Measurements from ENCODE around the gene EPB41L3.
A peak's percentile ranks its signal among the peaks of the same experiment; 100 is the strongest.
"Not testable (repeated sequence)": the region's sequence is repeated elsewhere in the genome, so short reads cannot be mapped to it uniquely, and the experiment has no call there.

The EPB41L3 gene

GRCh38 chr18:5488844-5489243, 55.0 kb downstream of the EPB41L3 start:
- no peak for DNase-seq (ENCODE audit: low read depth)
- TF ChIP-seq CTCF (IDR thresholded peaks at IDR 0.05; ENCODE audit: control insufficient read depth, extremely low read depth, insufficient read depth): no peak

GRCh38 chr18:5488044-5488443, 55.8 kb downstream of the EPB41L3 start:
- not testable (repeated sequence) for H3K4me3 ChIP-seq (ENCODE audit: low read depth, low read length); DNase-seq (ENCODE audit: low read depth)

More at GRCh38 chr18:5488844-5489243, 55.0 kb downstream of the EPB41L3 start:
- H3K4me3 ChIP-seq (ENCODE audit: low read depth, low read length): no peak overlapping the region

- H3K4me3 ChIP-seq (ENCODE audit: low read depth, low read length): no peak overlapping the region
- TF ChIP-seq CTCF (IDR thresholded peaks at IDR 0.05; ENCODE audit: control insufficient read depth, extremely low read depth, insufficient read depth): no peak
- DNase-seq (ENCODE audit: low read depth): no peak
Measured at GRCh38 chr18:5484526-5484925, 59.3 kb downstream of the EPB41L3 start.

- no peak for DNase-seq (ENCODE audit: low read depth)
- no peak overlapping the region for H3K4me3 ChIP-seq (ENCODE audit: low read depth, low read length)
- TF ChIP-seq CTCF (IDR thresholded peaks at IDR 0.05; ENCODE audit: control insufficient read depth, extremely low read depth, insufficient read depth): peak; percentile 31
Measured at GRCh38 chr18:5481621-5482020, 62.2 kb downstream of the EPB41L3 start.

GRCh38 chr18:5478261-5478660, 65.5 kb downstream of the EPB41L3 start:
- H3K4me3 ChIP-seq (ENCODE audit: low read depth, low read length): no peak overlapping the region
- DNase-seq (ENCODE audit: low read depth): no peak
- no peak for TF ChIP-seq CTCF (IDR thresholded peaks at IDR 0.05; ENCODE audit: control insufficient read depth, extremely low read depth, insufficient read depth)

- DNase-seq (ENCODE audit: low read depth): no peak
- no peak overlapping the region for H3K4me3 ChIP-seq (ENCODE audit: low read depth, low read length)
- TF ChIP-seq CTCF (IDR thresholded peaks at IDR 0.05; ENCODE audit: control insufficient read depth, extremely low read depth, insufficient read depth): no peak
Measured at GRCh38 chr18:5476961-5477800, 66.6 kb downstream of the EPB41L3 start.

- no peak overlapping the region for H3K4me3 ChIP-seq (ENCODE audit: low read depth, low read length)
- no peak for TF ChIP-seq CTCF (IDR thresholded peaks at IDR 0.05; ENCODE audit: control insufficient read depth, extremely low read depth, insufficient read depth)
- no peak for DNase-seq (ENCODE audit: low read depth)
Measured at GRCh38 chr18:5475267-5475666, 68.5 kb downstream of the EPB41L3 start.

Measured in LNCaP clone FGC (cell line).